ENCODE results near the gene NAA38.
A peak's percentile ranks its signal among the peaks of the same experiment; 100 is the strongest.

NAA38 gene

GRCh38 chr17:7833795-7834541, 23.4 kb downstream of the NAA38 start, which contains the start of gene KDM6B:
TSS of gene KDM6B (plus strand) at chr17:7834217. CDS start at chr17:7845555, 11,338 bp downstream.
- peak; percentile 82 for ATAC-seq
- H3K27me3 Mint-ChIP-seq, result peaks cover 27% of the 10 kb centered on the region
- no peaks in the 10 kb centered on the region for H3K9me3 Mint-ChIP-seq
- peak within 1 kb of the TSS; percentile 88 for H3K4me3 Mint-ChIP-seq
- H3K36me3 Mint-ChIP-seq, result no peaks in the 10 kb centered on the region
- peaks cover 40% of the 10 kb centered on the region for H3K4me1 Mint-ChIP-seq
- H3K27ac Mint-ChIP-seq, result peak within 1 kb of the TSS; percentile 85

- ATAC-seq, result no peak
- Mint-ChIP-seq H3K4me3 (peak overlapping the region; percentile 88), H3K9me3 (no peaks in the 10 kb centered on the region), H3K4me1 (peaks cover 32% of the 10 kb centered on the region), H3K27ac (peak overlapping the region; percentile 85), H3K27me3 (peaks cover 27% of the 10 kb centered on the region), H3K36me3 (no peaks in the 10 kb centered on the region)
Measured at GRCh38 chr17:7833011-7833794, 24.2 kb downstream of the NAA38 start.

GRCh38 chr17:7832431-7832830, 24.9 kb downstream of the NAA38 start:
- Mint-ChIP-seq H3K4me3 (no peak overlapping the region), H3K4me1 (peaks cover 28% of the 10 kb centered on the region), H3K27me3 (peaks cover 27% of the 10 kb centered on the region), H3K36me3 (no peaks in the 10 kb centered on the region), H3K9me3 (no peaks in the 10 kb centered on the region), H3K27ac (no peak overlapping the region)
- no peak for ATAC-seq

- ATAC-seq, result no peak
- H3K9me3 Mint-ChIP-seq, result no peaks in the 10 kb centered on the region
- peaks cover 27% of the 10 kb centered on the region for H3K27me3 Mint-ChIP-seq
- H3K4me3 Mint-ChIP-seq, result no peak overlapping the region
- no peak overlapping the region for H3K27ac Mint-ChIP-seq
- no peaks in the 10 kb centered on the region for H3K36me3 Mint-ChIP-seq
- peaks cover 16% of the 10 kb centered on the region for H3K4me1 Mint-ChIP-seq
Measured at GRCh38 chr17:7831233-7831632, 26.1 kb downstream of the NAA38 start.

GRCh38 chr17:7830616-7831015, 26.7 kb downstream of the NAA38 start:
- Mint-ChIP-seq H3K27ac (no peak overlapping the region), H3K9me3 (no peaks in the 10 kb centered on the region)

GRCh38 chr17:7825206-7825990, 32.0 kb downstream of the NAA38 start:
- no peak for ATAC-seq
- Mint-ChIP-seq H3K36me3 (no peaks in the 10 kb centered on the region), H3K27ac (no peak overlapping the region), H3K4me1 (peaks cover 6% of the 10 kb centered on the region), H3K9me3 (no peaks in the 10 kb centered on the region), H3K27me3 (peaks cover 14% of the 10 kb centered on the region), H3K4me3 (no peak overlapping the region)

More at GRCh38 chr17:7830616-7831015, 26.7 kb downstream of the NAA38 start:
- Mint-ChIP-seq H3K4me3 (no peak overlapping the region), H3K4me1 (peaks cover 12% of the 10 kb centered on the region), H3K27me3 (peaks cover 27% of the 10 kb centered on the region), H3K36me3 (no peaks in the 10 kb centered on the region)
- no peak for ATAC-seq

- peaks cover 14% of the 10 kb centered on the region for H3K27me3 Mint-ChIP-seq
- H3K27ac Mint-ChIP-seq, result no peak overlapping the region
- H3K4me1 Mint-ChIP-seq, result peaks cover 6% of the 10 kb centered on the region
Measured at GRCh38 chr17:7824021-7824924, 33.1 kb downstream of the NAA38 start.

GRCh38 chr17:7823581-7824001, 33.8 kb downstream of the NAA38 start:
- Mint-ChIP-seq H3K4me1 (peaks cover 6% of the 10 kb centered on the region), H3K27ac (no peak overlapping the region), H3K4me3 (no peak overlapping the region), H3K36me3 (no peaks in the 10 kb centered on the region), H3K9me3 (no peaks in the 10 kb centered on the region), H3K27me3 (peaks cover 14% of the 10 kb centered on the region)
- no peak for ATAC-seq

More at GRCh38 chr17:7824021-7824924, 33.1 kb downstream of the NAA38 start:
- Mint-ChIP-seq H3K9me3 (no peaks in the 10 kb centered on the region), H3K4me3 (no peak overlapping the region), H3K36me3 (no peaks in the 10 kb centered on the region)
- no peak for ATAC-seq

GRCh38 chr17:7822126-7822525, 35.2 kb downstream of the NAA38 start:
- Mint-ChIP-seq H3K4me1 (peaks cover 6% of the 10 kb centered on the region), H3K36me3 (no peaks in the 10 kb centered on the region), H3K9me3 (no peaks in the 10 kb centered on the region), H3K27me3 (peaks cover 14% of the 10 kb centered on the region), H3K4me3 (no peak overlapping the region), H3K27ac (no peak overlapping the region)
- ATAC-seq, result no peak

GRCh38 chr17:7820231-7820630, 37.1 kb downstream of the NAA38 start:
- ATAC-seq, result no peak
- Mint-ChIP-seq H3K9me3 (no peaks in the 10 kb centered on the region), H3K4me3 (no peak overlapping the region), H3K27ac (no peak overlapping the region), H3K36me3 (no peaks in the 10 kb centered on the region), H3K27me3 (peaks cover 14% of the 10 kb centered on the region), H3K4me1 (peaks cover 6% of the 10 kb centered on the region)

- Mint-ChIP-seq H3K27me3 (peaks cover 5% of the 10 kb centered on the region), H3K4me1 (peaks cover 6% of the 10 kb centered on the region), H3K27ac (no peak overlapping the region), H3K36me3 (no peaks in the 10 kb centered on the region), H3K4me3 (no peak overlapping the region), H3K9me3 (no peaks in the 10 kb centered on the region)
- no peak for ATAC-seq
Measured at GRCh38 chr17:7818746-7819645, 38.4 kb downstream of the NAA38 start.

GRCh38 chr17:7818026-7818425, 39.3 kb downstream of the NAA38 start:
- Mint-ChIP-seq H3K4me3 (no peak overlapping the region), H3K36me3 (no peaks in the 10 kb centered on the region), H3K4me1 (peaks cover 6% of the 10 kb centered on the region), H3K9me3 (no peaks in the 10 kb centered on the region), H3K27ac (no peak overlapping the region), H3K27me3 (no peaks in the 10 kb centered on the region)
- no peak for ATAC-seq

- H3K27me3 Mint-ChIP-seq, result no peaks in the 10 kb centered on the region
- H3K27ac Mint-ChIP-seq, result no peak overlapping the region
- H3K4me3 Mint-ChIP-seq, result no peak overlapping the region
- peaks cover 4% of the 10 kb centered on the region for H3K4me1 Mint-ChIP-seq
- H3K36me3 Mint-ChIP-seq, result no peaks in the 10 kb centered on the region
- no peaks in the 10 kb centered on the region for H3K9me3 Mint-ChIP-seq
- peak; percentile 34 for ATAC-seq
Measured at GRCh38 chr17:7817643-7817964, 39.8 kb downstream of the NAA38 start.
